CD14-positive monocyte (primary cell): ENCODE results near the gene TTC21A. TPM values are rescaled to one million over a fixed set of nuclear protein-coding genes. Genes with fewer than 3 reads are reported as not detected.
A peak's percentile ranks its signal among the peaks of the same experiment; 100 is the strongest.

Experiments
- DNase-seq, 3 donors: peaks; one replicate each; pipeline ENCODE4 v3.0.0-alpha.2; 2011 to 2022
- H2AFZ ChIP-seq: 2 replicates; pipeline ENCODE4 v1.6.0; 2012; ENCODE audit warnings: mild to moderate bottlenecking, low read depth, low read length, inconsistent platforms; ENCODE audit not compliant: insufficient read depth, poor library complexity, severe bottlenecking
- H3K27ac ChIP-seq, 2 donors: 1 replicate in 1 of 2; 2 replicates in 1 of 2; pipeline ENCODE4 v1.5.1; 2012 to 2013; ENCODE audit warnings: low read length in 2 of 2, control low read depth in 1 of 2, inconsistent platforms in 1 of 2, low read depth in 1 of 2, mild to moderate bottlenecking in 1 of 2
- H3K27me3 ChIP-seq, 2 donors: one replicate each; pipeline versions ENCODE4 v1.6.0 to v1.6.1; 2011 to 2013; ENCODE audit warnings: low read length in 2 of 2; ENCODE audit not compliant: control insufficient read depth in 2 of 2, insufficient read depth in 2 of 2
- H3K36me3 ChIP-seq, 2 donors: replicated peaks in 1 of 2; 1 replicate in 1 of 2; 2 replicates in 1 of 2; pipeline versions ENCODE4 v1.5.1 to v1.6.1; 2012 to 2013; ENCODE audit warnings: low read length in 2 of 2, control low read depth in 1 of 2, inconsistent platforms in 1 of 2, mild to moderate bottlenecking in 1 of 2; ENCODE audit not compliant: insufficient read depth in 2 of 2, control insufficient read depth in 1 of 2
- H3K4me1 ChIP-seq, 2 donors: 1 replicate in 1 of 2; 2 replicates in 1 of 2; pipeline versions ENCODE4 v1.5.1 to v1.6.1; 2012 to 2013; ENCODE audit warnings: low read length in 2 of 2, control low read depth in 1 of 2, inconsistent platforms in 1 of 2, mild to moderate bottlenecking in 1 of 2, moderate library complexity in 1 of 2; ENCODE audit not compliant: insufficient read depth in 2 of 2, control insufficient read depth in 1 of 2
- H3K4me2 ChIP-seq: replicated peaks from 2 replicates; pipeline ENCODE3; 2012; ENCODE audit warnings: low read length, moderate library complexity, mild to moderate bottlenecking; ENCODE audit not compliant: poor library complexity, severe bottlenecking; ENCODE audit errors: extremely low read depth
- H3K4me3 ChIP-seq, 3 experiments: fragments of 200-600 bp in 1 of 3; sonication (generic) in 1 of 3; replicated peaks in 1 of 3; 1 replicate in 2 of 3; 2 replicates in 1 of 3; pipeline ENCODE4 v1.5.1; 2011 to 2013; ENCODE audit warnings: low read length in 3 of 3, mild to moderate bottlenecking in 3 of 3, control low read depth in 2 of 3, low read depth in 2 of 3, inconsistent platforms in 1 of 3, moderate library complexity in 1 of 3
- H3K79me2 ChIP-seq: 2 replicates; pipeline ENCODE4 v1.6.0; 2012; ENCODE audit warnings: mild to moderate bottlenecking, control low read depth, inconsistent platforms, low read length, moderate library complexity; ENCODE audit not compliant: insufficient read depth
- H3K9ac ChIP-seq: 2 replicates; pipeline ENCODE4 v1.6.0; 2017; ENCODE audit warnings: low read length, mild to moderate bottlenecking; ENCODE audit not compliant: insufficient read depth, poor library complexity, severe bottlenecking
- H3K9me3 ChIP-seq, 2 donors: replicated peaks in 1 of 2; 1 replicate in 1 of 2; 2 replicates in 1 of 2; pipeline versions ENCODE4 v1.5.1 to v1.6.1; 2012 to 2013; ENCODE audit warnings: low read length in 2 of 2, control low read depth in 1 of 2; ENCODE audit not compliant: control insufficient read depth in 1 of 2, insufficient read depth in 1 of 2
- H4K20me1 ChIP-seq: 2 replicates; pipeline ENCODE4 v1.6.0; 2012; ENCODE audit warnings: mild to moderate bottlenecking, low read length, control low read depth, moderate library complexity; ENCODE audit not compliant: insufficient read depth
- H3K27ac Mint-ChIP-seq, 7 donors: one replicate each; pipeline ENCODE4 v1.8.0; 2020; ENCODE audit warnings: mild to moderate bottlenecking in 7 of 7, mixed read lengths in 7 of 7, moderate library complexity in 6 of 7, inconsistent platforms in 2 of 7
- H3K27me3 Mint-ChIP-seq, 3 donors: one replicate each; pipeline ENCODE4 v1.8.0; 2021 to 2022; ENCODE audit warnings: low read depth in 3 of 3, mild to moderate bottlenecking in 3 of 3, mixed read lengths in 3 of 3, moderate library complexity in 3 of 3, inconsistent platforms in 1 of 3
- H3K36me3 Mint-ChIP-seq, 2 donors: one replicate each; pipeline ENCODE4 v1.8.0; 2020; ENCODE audit warnings: mixed read lengths in 2 of 2, inconsistent platforms in 1 of 2, mild to moderate bottlenecking in 1 of 2
- H3K4me1 Mint-ChIP-seq: one replicate; pipeline ENCODE4 v1.8.0; 2020; ENCODE audit warnings: mild to moderate bottlenecking, mixed read lengths
- H3K4me3 Mint-ChIP-seq, 2 donors: one replicate each; pipeline ENCODE4 v1.8.0; 2020; ENCODE audit warnings: mild to moderate bottlenecking in 2 of 2, mixed read lengths in 2 of 2, moderate library complexity in 1 of 2
- H3K9me3 Mint-ChIP-seq, 7 donors: one replicate each; pipeline ENCODE4 v1.8.0; 2020 to 2022; ENCODE audit warnings: mixed read lengths in 7 of 7, mild to moderate bottlenecking in 6 of 7, moderate library complexity in 6 of 7, inconsistent platforms in 2 of 7
- WGBS: methylation state at CpG from one replicate; pipeline ENCODE4 v1.1.5; 2013; ENCODE audit warnings: missing lambda C conversion rate; ENCODE audit not compliant: insufficient coverage; 5-methylcytosine and 5-hydroxymethylcytosine counted together
- intact Hi-C, 2 donors: fragments of 100-400 bp; cut with micrococcal nuclease; formaldehyde crosslinking; loops; one replicate each; pipeline versions ENCODE4 v1.15.0 to v1.15.1; 2023
- polyA plus RNA-seq, 3 donors: library from polyadenylated mRNA; depleted of rRNA in 1 of 3; unstranded in 2 of 3; stranded (reverse) in 1 of 3; fragments of 300-500 nt in 2 of 3; fragments of >200 nt in 1 of 3; fragmentation: Illumina TruSeq in 2 of 3; gene quantifications; 1 replicate in 2 of 3; 2 replicates in 1 of 3; pipeline ENCODE4 v1.2.3, GENCODE V29; 2012 to 2021
- TF ChIP-seq, protein P1 (sequence below): fragments of 200-600 bp; IDR thresholded peaks from one replicate; pipeline ENCODE4 v1.8.0; 2022; ENCODE audit warnings: antibody characterized with exemption, mild to moderate bottlenecking

Gene TTC21A
- polyA plus RNA-seq, 3 donors: 0.67 to 12.9 (median 2.2) TPM

DNA sequence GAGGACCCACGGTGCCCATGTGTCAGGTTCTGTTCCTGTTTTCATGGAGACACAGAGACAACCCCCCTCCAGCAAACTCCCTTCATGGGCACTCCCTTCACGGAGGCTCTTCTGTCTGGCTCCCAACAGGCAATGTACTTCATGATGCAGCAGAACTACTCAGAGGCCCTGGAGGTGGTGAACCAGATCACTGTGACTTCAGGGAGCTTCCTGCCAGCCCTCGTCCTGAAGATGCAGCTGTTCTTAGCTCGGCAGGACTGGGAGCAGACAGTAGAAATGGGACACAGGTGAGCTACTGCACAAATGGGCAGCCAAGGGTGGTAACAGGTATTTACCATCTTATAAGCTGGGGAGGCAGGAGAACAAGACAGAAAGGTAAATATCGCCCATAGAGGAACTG lies 7.0 kb downstream of the TTC21A start:
- H3K4me2 ChIP-seq: no peak overlapping the region
- H4K20me1 ChIP-seq: no peaks in the 10 kb centered on the region
- H2AFZ ChIP-seq: no peak overlapping the region
- intact Hi-C loops: no loop called here
- no peaks in the 10 kb centered on the region for H3K79me2 ChIP-seq
- no peaks in the 10 kb centered on the region for H3K4me1 ChIP-seq
- Mint-ChIP-seq H3K27me3 (peaks cover 5 to 11% (median 6%) of the 10 kb centered on the region in 3 donors), H3K4me3 (no peak overlapping the region), H3K36me3 (peaks cover 0 to 16% of the 10 kb centered on the region in 2 donors), H3K27ac (no peak overlapping the region), H3K4me1 (peaks cover 3% of the 10 kb centered on the region), H3K9me3 (no peaks in the 10 kb centered on the region)
- no peak overlapping the region for H3K9ac ChIP-seq
- no peaks in the 10 kb centered on the region for H3K27me3 ChIP-seq
- H3K36me3 ChIP-seq: peaks cover 0 to 4% of the 10 kb centered on the region in 2 donors
- no peak overlapping the region for H3K4me3 ChIP-seq
- TF ChIP-seq, protein P1, sequence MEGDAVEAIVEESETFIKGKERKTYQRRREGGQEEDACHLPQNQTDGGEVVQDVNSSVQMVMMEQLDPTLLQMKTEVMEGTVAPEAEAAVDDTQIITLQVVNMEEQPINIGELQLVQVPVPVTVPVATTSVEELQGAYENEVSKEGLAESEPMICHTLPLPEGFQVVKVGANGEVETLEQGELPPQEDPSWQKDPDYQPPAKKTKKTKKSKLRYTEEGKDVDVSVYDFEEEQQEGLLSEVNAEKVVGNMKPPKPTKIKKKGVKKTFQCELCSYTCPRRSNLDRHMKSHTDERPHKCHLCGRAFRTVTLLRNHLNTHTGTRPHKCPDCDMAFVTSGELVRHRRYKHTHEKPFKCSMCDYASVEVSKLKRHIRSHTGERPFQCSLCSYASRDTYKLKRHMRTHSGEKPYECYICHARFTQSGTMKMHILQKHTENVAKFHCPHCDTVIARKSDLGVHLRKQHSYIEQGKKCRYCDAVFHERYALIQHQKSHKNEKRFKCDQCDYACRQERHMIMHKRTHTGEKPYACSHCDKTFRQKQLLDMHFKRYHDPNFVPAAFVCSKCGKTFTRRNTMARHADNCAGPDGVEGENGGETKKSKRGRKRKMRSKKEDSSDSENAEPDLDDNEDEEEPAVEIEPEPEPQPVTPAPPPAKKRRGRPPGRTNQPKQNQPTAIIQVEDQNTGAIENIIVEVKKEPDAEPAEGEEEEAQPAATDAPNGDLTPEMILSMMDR: no peak
- 70% methylated on average over 3 of the region's 5 CpGs for WGBS
- no peak for DNase-seq
- H3K9me3 ChIP-seq: no peaks in the 10 kb centered on the region
- H3K27ac ChIP-seq: no peak overlapping the region

DNA sequence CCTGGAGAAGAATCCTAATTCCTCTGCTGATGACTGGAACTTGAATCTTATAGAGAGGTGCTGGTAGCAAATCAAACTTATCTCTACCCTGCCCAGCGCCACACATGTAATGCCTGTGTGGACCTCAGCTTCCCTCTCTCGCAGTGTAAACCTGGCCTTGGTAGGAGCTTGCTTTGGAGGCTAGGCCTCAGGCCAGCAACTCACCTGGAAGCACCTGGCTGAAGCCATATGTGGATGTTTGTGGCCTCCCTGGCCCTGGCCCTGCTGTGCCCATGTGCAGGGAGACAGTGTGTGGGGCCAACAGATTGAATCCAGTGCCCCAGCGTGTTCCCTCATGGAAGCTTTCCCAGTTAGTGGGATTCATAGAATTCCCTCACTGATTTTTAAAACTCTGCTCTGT lies 8.4 kb downstream of the TTC21A start:
- no peak overlapping the region for H2AFZ ChIP-seq
- Mint-ChIP-seq H3K36me3 (peaks cover 4 to 8% of the 10 kb centered on the region in 2 donors), H3K27me3 (peaks cover 2 to 6% (median 4%) of the 10 kb centered on the region in 3 donors), H3K27ac (peak overlapping the region in 1 of 7 donors; percentile 15), H3K4me3 (no peak overlapping the region), H3K4me1 (peaks cover 3% of the 10 kb centered on the region), H3K9me3 (no peaks in the 10 kb centered on the region)
- H3K27me3 ChIP-seq: no peaks in the 10 kb centered on the region
- H3K27ac ChIP-seq: no peak overlapping the region
- H3K4me1 ChIP-seq: no peaks in the 10 kb centered on the region
- WGBS: 93% methylated on average over 2 of the region's 3 CpGs
- TF ChIP-seq, protein P1: no peak
- no peaks in the 10 kb centered on the region for H3K79me2 ChIP-seq
- peaks cover 0 to 2% of the 10 kb centered on the region in 2 donors for H3K36me3 ChIP-seq
- no peak overlapping the region for H3K9ac ChIP-seq
- no peaks in the 10 kb centered on the region for H4K20me1 ChIP-seq
- H3K9me3 ChIP-seq: no peaks in the 10 kb centered on the region
- H3K4me3 ChIP-seq: no peak overlapping the region
- no peak for DNase-seq
- no peak overlapping the region for H3K4me2 ChIP-seq
- intact Hi-C loops: no loop called here
